ENCODE results near the gene KIF6. TPM values are rescaled to one million over a fixed set of nuclear protein-coding genes. Genes with fewer than 3 reads are reported as not detected.

The KIF6 gene
- total RNA-seq, 1 donor from 2014 or later = 2.7 TPM

GRCh38 chr6:39670519-39670918 is 54.7 kb downstream of the KIF6 start:
- Histone ChIP-seq H3K9ac (no peak overlapping the region), H3K4me2 (no peak overlapping the region), H3K4me1 (peaks cover 15% of the 10 kb centered on the region), H3K27ac (no peak overlapping the region), H3K36me3 (no peaks in the 10 kb centered on the region), H3K4me3 (no peak overlapping the region), H4K20me1 (ENCODE audit: low read depth) (no peaks in the 10 kb centered on the region), H3K79me2 (ENCODE audit: low read depth) (no peaks in the 10 kb centered on the region), H3F3A (ENCODE audit: low read depth) (no peaks in the 10 kb centered on the region), H3K9me3 (ENCODE audit: low read depth) (no peaks in the 10 kb centered on the region), H2AFZ (replicated peaks) (no peak overlapping the region), H3K27me3 (no peaks in the 10 kb centered on the region)
- TF ChIP-seq CTCF (IDR thresholded peaks at IDR 0.05) (no peak), EZH2 (IDR thresholded peaks at IDR 0.05) (no peak), EZH2phosphoT487 (IDR thresholded peaks at IDR 0.05) (no peak)
- H3K9me3 Mint-ChIP-seq = no peaks in the 10 kb centered on the region
- H3K4me1 Mint-ChIP-seq = peaks cover 10% of the 10 kb centered on the region
- DNase-seq (ENCODE audit: low spot score) = no peak
- no peaks in the 10 kb centered on the region for H3K36me3 Mint-ChIP-seq
- no peak overlapping the region for H3K27ac Mint-ChIP-seq
- no peak overlapping the region for H3K4me3 Mint-ChIP-seq
- H3K27me3 Mint-ChIP-seq (ENCODE audit: insufficient read depth, low read depth) = peaks cover 2% of the 10 kb centered on the region

GRCh38 chr6:39669973-39670342 is 55.2 kb downstream of the KIF6 start:
- no peaks in the 10 kb centered on the region for H3K9me3 Mint-ChIP-seq
- Histone ChIP-seq H3K4me3 (no peak overlapping the region), H3K27me3 (no peaks in the 10 kb centered on the region), H3K9me3 (ENCODE audit: low read depth) (no peaks in the 10 kb centered on the region), H2AFZ (replicated peaks) (no peak overlapping the region), H3K36me3 (no peaks in the 10 kb centered on the region), H3K79me2 (ENCODE audit: low read depth) (no peaks in the 10 kb centered on the region), H3K9ac (no peak overlapping the region), H3K4me1 (peaks cover 15% of the 10 kb centered on the region), H3K27ac (no peak overlapping the region), H3K4me2 (no peak overlapping the region), H3F3A (ENCODE audit: low read depth) (no peaks in the 10 kb centered on the region), H4K20me1 (ENCODE audit: low read depth) (no peaks in the 10 kb centered on the region)
- peaks cover 10% of the 10 kb centered on the region for H3K4me1 Mint-ChIP-seq
- H3K36me3 Mint-ChIP-seq = no peaks in the 10 kb centered on the region
- H3K27ac Mint-ChIP-seq = no peak overlapping the region
- peaks cover 2% of the 10 kb centered on the region for H3K27me3 Mint-ChIP-seq (ENCODE audit: insufficient read depth, low read depth)
- TF ChIP-seq CTCF (IDR thresholded peaks at IDR 0.05) (no peak), EZH2 (IDR thresholded peaks at IDR 0.05) (no peak), EZH2phosphoT487 (IDR thresholded peaks at IDR 0.05) (no peak)
- no peak for DNase-seq (ENCODE audit: low spot score)
- no peak overlapping the region for H3K4me3 Mint-ChIP-seq

- H3K27me3 Mint-ChIP-seq (ENCODE audit: insufficient read depth, low read depth) = peaks cover 2% of the 10 kb centered on the region
- peaks cover 15% of the 10 kb centered on the region for H3K4me1 ChIP-seq
- DNase-seq (ENCODE audit: low spot score) = no peak
- H3K9me3 Mint-ChIP-seq = no peaks in the 10 kb centered on the region
- no peaks in the 10 kb centered on the region for H4K20me1 ChIP-seq (ENCODE audit: low read depth)
- H3K9ac ChIP-seq = no peak overlapping the region
- H3K27ac ChIP-seq = no peak overlapping the region
- no peaks in the 10 kb centered on the region for H3K27me3 ChIP-seq
- no peaks in the 10 kb centered on the region for H3K79me2 ChIP-seq (ENCODE audit: low read depth)
- H3K36me3 Mint-ChIP-seq = no peaks in the 10 kb centered on the region
- H3F3A ChIP-seq (ENCODE audit: low read depth) = no peaks in the 10 kb centered on the region
- H3K4me1 Mint-ChIP-seq = peaks cover 10% of the 10 kb centered on the region
- no peak overlapping the region for H3K27ac Mint-ChIP-seq
- TF ChIP-seq EZH2phosphoT487 (IDR thresholded peaks at IDR 0.05) (no peak), EZH2 (IDR thresholded peaks at IDR 0.05) (no peak), CTCF (IDR thresholded peaks at IDR 0.05) (no peak)
- H3K4me2 ChIP-seq = no peak overlapping the region
- no peaks in the 10 kb centered on the region for H3K36me3 ChIP-seq
- H3K4me3 ChIP-seq = no peak overlapping the region
- H2AFZ ChIP-seq (replicated peaks) = no peak overlapping the region
- no peaks in the 10 kb centered on the region for H3K9me3 ChIP-seq (ENCODE audit: low read depth)
- H3K4me3 Mint-ChIP-seq = no peak overlapping the region
Measured at GRCh38 chr6:39669207-39669972, 55.8 kb downstream of the KIF6 start.

Data from neural progenitor cell (in vitro differentiated cells).